ENCODE results near the gene LAMB2.

DNA sequence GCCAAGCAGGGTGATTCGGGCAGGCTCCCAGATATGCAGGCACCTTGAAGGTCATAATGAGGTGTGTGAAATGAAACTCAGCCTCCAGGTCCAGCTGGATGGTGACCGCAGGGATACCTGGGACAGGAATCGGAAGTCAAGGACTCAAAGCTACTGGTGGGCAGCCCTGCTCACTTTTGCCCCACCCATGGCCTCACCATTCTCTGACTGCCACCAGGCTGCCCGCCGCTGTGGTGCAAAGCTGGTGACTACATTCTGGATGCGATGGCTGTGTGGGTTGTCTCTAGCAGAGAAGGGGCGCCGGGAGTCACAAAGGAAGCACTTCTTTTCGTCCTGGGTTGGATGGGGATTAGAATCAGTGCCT lies 795 bp downstream of the LAMB2 start:
- TF ChIP-seq, protein P1, sequence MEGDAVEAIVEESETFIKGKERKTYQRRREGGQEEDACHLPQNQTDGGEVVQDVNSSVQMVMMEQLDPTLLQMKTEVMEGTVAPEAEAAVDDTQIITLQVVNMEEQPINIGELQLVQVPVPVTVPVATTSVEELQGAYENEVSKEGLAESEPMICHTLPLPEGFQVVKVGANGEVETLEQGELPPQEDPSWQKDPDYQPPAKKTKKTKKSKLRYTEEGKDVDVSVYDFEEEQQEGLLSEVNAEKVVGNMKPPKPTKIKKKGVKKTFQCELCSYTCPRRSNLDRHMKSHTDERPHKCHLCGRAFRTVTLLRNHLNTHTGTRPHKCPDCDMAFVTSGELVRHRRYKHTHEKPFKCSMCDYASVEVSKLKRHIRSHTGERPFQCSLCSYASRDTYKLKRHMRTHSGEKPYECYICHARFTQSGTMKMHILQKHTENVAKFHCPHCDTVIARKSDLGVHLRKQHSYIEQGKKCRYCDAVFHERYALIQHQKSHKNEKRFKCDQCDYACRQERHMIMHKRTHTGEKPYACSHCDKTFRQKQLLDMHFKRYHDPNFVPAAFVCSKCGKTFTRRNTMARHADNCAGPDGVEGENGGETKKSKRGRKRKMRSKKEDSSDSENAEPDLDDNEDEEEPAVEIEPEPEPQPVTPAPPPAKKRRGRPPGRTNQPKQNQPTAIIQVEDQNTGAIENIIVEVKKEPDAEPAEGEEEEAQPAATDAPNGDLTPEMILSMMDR (IDR thresholded peaks at IDR 0.05): no peak
- TF ChIP-seq EZH2 (IDR thresholded peaks at IDR 0.05; ENCODE audit: borderline replicate concordance, insufficient read depth, low read depth, low read length, poor library complexity, severe bottlenecking): no peak

Measured in B cell (primary cell).